ENCODE measurements around the gene ANKDD1A. TPM values are rescaled to one million over a fixed set of nuclear protein-coding genes. Genes with fewer than 3 reads are reported as not detected.

Gene ANKDD1A
- total and polyA plus RNA-seq, 2 experiments from 2014 or later: 3.6 to 6.1 TPM

DNA sequence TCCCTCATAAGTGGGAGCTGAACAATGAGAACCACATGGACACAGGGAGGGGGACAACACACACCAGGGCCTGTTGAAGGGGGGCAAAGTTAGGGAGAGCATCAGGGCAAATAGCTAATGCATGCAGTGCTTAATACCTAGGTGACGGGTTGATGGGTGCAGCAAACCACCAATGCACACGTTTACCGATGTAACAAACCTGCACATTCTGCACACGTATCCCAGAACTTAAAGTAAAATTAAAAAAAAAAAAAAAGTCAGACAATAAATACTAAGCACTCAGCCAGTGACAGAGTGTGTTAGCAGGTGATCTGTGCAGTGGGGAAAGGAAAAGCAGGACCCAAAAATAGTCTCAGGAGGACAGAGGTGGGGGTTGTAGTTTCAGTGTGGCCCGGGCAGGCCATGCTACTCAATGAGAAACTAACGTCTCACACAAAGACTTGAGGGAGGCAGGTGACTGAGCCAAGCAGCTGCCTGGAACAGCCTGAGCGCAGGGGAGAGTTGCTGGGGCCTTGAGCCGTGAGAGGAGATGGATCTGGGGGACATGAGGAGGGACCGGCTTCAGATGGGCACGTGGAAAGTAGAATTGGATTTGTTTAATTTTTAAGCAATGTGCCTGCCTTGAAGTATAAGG, 18.4 kb downstream of the ANKDD1A start:
- H3K27ac ChIP-seq: no peak overlapping the region

DNA sequence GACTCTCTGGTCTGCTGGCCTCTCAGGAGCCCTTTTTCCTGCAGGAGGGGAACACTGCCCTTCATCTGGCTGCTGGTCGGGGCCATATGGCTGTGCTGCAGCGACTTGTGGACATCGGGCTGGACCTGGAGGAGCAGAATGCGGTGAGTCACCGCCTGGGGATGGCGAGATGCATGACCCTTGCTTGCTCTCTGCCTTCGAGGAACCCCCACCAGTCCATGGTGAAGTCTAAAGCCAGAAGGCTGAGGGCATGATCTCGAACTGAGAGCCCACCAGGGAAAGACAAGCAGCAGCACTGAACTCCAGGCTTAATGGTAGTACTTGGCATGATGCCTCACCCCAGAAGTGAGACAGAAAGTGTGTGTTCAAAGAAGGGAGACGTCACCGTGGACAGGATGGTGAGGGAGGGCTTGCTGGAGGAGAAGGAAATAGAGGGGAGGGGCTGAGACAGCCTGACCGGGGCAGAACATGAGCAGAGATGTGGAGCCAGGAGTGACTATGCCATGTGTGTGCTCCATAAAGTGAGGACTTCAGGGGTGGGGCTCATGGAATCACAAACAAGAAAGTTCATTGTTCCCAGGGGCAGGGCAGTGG, 19.2 kb downstream of the ANKDD1A start:
- Histone ChIP-seq H3K9me2 (replicated peaks; ENCODE audit: insufficient read depth) (no peaks in the 10 kb centered on the region), H4K20me1 (ENCODE audit: insufficient read depth, poor library complexity, severe bottlenecking) (no peaks in the 10 kb centered on the region), H2AFZ (no peak overlapping the region), H3K79me2 (no peaks in the 10 kb centered on the region), H3K36me3 (replicated peaks; ENCODE audit: insufficient read depth, low read depth) (no peaks in the 10 kb centered on the region), H3K27ac (no peak overlapping the region), H3K4me1 (ENCODE audit: insufficient read depth) (no peaks in the 10 kb centered on the region), H3K27me3 (no peaks in the 10 kb centered on the region), H3K9me3 (ENCODE audit: low read depth) (no peaks in the 10 kb centered on the region), H3K4me2 (no peak overlapping the region), H3K4me3 (no peak overlapping the region)
- no peak for DNase-seq (ENCODE audit: low spot score)
- TF ChIP-seq CTCF (IDR thresholded peaks at IDR 0.05; ENCODE audit: poor library complexity): no peak
- TF ChIP-seq EZH2 (IDR thresholded peaks at IDR 0.05; ENCODE audit: borderline replicate concordance): no peak
- TF ChIP-seq EZH2phosphoT487 (IDR thresholded peaks at IDR 0.05; ENCODE audit: low read depth, severe bottlenecking, unreplicated experiment): no peak
- WGBS (ENCODE audit: low lambda C conversion rate, missing lambda C conversion rate): 71% methylated on average over 11 of the region's 11 CpGs

More for the DNA sequence above, 18.4 kb downstream of the ANKDD1A start:
- Histone ChIP-seq H3K79me2 (no peaks in the 10 kb centered on the region), H3K9me2 (replicated peaks; ENCODE audit: insufficient read depth) (no peaks in the 10 kb centered on the region), H3K4me3 (no peak overlapping the region), H3K4me1 (ENCODE audit: insufficient read depth) (no peaks in the 10 kb centered on the region), H2AFZ (no peak overlapping the region), H3K36me3 (replicated peaks; ENCODE audit: insufficient read depth, low read depth) (no peaks in the 10 kb centered on the region), H3K27me3 (no peaks in the 10 kb centered on the region), H4K20me1 (ENCODE audit: insufficient read depth, poor library complexity, severe bottlenecking) (no peaks in the 10 kb centered on the region), H3K4me2 (no peak overlapping the region), H3K9me3 (ENCODE audit: low read depth) (no peaks in the 10 kb centered on the region)
- no peak for TF ChIP-seq EZH2 (IDR thresholded peaks at IDR 0.05; ENCODE audit: borderline replicate concordance)
- TF ChIP-seq EZH2phosphoT487 (IDR thresholded peaks at IDR 0.05; ENCODE audit: low read depth, severe bottlenecking, unreplicated experiment): no peak
- no peak for TF ChIP-seq CTCF (IDR thresholded peaks at IDR 0.05; ENCODE audit: poor library complexity)
- WGBS (ENCODE audit: low lambda C conversion rate, missing lambda C conversion rate): 94% methylated on average over 10 of the region's 10 CpGs
- DNase-seq (ENCODE audit: low spot score): no peak

GRCh38 chr15:64931381-64931780, 19.7 kb downstream of the ANKDD1A start:
- H4K20me1 ChIP-seq (ENCODE audit: insufficient read depth, poor library complexity, severe bottlenecking): no peaks in the 10 kb centered on the region
- 93% methylated on average over 8 of the region's 8 CpGs for WGBS (ENCODE audit: low lambda C conversion rate, missing lambda C conversion rate)
- H3K4me1 ChIP-seq (ENCODE audit: insufficient read depth): no peaks in the 10 kb centered on the region
- H3K4me3 ChIP-seq: no peak overlapping the region
- no peaks in the 10 kb centered on the region for H3K9me2 ChIP-seq (replicated peaks; ENCODE audit: insufficient read depth)
- no peak overlapping the region for H3K4me2 ChIP-seq
- no peak for DNase-seq (ENCODE audit: low spot score)
- no peaks in the 10 kb centered on the region for H3K9me3 ChIP-seq (ENCODE audit: low read depth)
- H2AFZ ChIP-seq: no peak overlapping the region
- H3K79me2 ChIP-seq: no peaks in the 10 kb centered on the region
- H3K36me3 ChIP-seq (replicated peaks; ENCODE audit: insufficient read depth, low read depth): no peaks in the 10 kb centered on the region
- H3K27me3 ChIP-seq: no peaks in the 10 kb centered on the region
- no peak overlapping the region for H3K27ac ChIP-seq
- TF ChIP-seq EZH2 (IDR thresholded peaks at IDR 0.05; ENCODE audit: borderline replicate concordance) (no peak), CTCF (IDR thresholded peaks at IDR 0.05; ENCODE audit: poor library complexity) (no peak), EZH2phosphoT487 (IDR thresholded peaks at IDR 0.05; ENCODE audit: low read depth, severe bottlenecking, unreplicated experiment) (no peak)

All from hepatocyte (in vitro differentiated cells).